ENCODE measurements around the gene C20orf202. TPM values are rescaled to one million over a fixed set of nuclear protein-coding genes. Genes with fewer than 3 reads are reported as not detected.
A peak's percentile ranks its signal among the peaks of the same experiment; 100 is the strongest.

Gene C20orf202
- total and polyA plus RNA-seq, 9 of the 15 experiments (the other 6 are each of a cell fraction or from before 2014, with no cell fraction given) = 0.03 to 0.24 (median 0.15) TPM; not detected in 4

DNA sequence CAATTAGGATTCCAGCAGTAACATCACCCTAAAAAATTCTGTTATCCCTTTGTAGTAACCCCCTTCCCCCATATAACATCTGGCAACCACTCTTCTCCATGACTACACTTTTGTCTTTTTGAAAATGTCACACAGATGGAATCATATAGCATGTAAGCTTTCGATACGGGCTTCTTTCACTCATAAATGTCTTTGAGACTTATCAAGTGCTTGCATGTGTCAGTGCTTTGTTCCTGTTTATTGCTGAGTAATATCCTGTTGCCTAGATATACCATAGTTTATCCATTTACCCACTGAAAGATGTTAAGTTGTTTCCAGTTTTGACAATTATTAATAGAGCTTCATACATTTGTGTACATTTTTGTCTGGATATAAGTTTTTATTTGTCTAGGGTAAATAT, 52.4 kb downstream of the C20orf202 start (continued):
- TF ChIP-seq, protein P1, sequence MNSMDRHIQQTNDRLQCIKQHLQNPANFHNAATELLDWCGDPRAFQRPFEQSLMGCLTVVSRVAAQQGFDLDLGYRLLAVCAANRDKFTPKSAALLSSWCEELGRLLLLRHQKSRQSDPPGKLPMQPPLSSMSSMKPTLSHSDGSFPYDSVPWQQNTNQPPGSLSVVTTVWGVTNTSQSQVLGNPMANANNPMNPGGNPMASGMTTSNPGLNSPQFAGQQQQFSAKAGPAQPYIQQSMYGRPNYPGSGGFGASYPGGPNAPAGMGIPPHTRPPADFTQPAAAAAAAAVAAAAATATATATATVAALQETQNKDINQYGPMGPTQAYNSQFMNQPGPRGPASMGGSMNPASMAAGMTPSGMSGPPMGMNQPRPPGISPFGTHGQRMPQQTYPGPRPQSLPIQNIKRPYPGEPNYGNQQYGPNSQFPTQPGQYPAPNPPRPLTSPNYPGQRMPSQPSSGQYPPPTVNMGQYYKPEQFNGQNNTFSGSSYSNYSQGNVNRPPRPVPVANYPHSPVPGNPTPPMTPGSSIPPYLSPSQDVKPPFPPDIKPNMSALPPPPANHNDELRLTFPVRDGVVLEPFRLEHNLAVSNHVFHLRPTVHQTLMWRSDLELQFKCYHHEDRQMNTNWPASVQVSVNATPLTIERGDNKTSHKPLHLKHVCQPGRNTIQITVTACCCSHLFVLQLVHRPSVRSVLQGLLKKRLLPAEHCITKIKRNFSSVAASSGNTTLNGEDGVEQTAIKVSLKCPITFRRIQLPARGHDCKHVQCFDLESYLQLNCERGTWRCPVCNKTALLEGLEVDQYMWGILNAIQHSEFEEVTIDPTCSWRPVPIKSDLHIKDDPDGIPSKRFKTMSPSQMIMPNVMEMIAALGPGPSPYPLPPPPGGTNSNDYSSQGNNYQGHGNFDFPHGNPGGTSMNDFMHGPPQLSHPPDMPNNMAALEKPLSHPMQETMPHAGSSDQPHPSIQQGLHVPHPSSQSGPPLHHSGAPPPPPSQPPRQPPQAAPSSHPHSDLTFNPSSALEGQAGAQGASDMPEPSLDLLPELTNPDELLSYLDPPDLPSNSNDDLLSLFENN (IDR thresholded peaks at IDR 0.05; ENCODE audit: low read depth in 2 of 2, low read length in 2 of 2) = no peak
- no peak for TF ChIP-seq ZNF780A (CRISPR knock-in tag; IDR thresholded peaks at IDR 0.05)
- TF ChIP-seq, protein P2, sequence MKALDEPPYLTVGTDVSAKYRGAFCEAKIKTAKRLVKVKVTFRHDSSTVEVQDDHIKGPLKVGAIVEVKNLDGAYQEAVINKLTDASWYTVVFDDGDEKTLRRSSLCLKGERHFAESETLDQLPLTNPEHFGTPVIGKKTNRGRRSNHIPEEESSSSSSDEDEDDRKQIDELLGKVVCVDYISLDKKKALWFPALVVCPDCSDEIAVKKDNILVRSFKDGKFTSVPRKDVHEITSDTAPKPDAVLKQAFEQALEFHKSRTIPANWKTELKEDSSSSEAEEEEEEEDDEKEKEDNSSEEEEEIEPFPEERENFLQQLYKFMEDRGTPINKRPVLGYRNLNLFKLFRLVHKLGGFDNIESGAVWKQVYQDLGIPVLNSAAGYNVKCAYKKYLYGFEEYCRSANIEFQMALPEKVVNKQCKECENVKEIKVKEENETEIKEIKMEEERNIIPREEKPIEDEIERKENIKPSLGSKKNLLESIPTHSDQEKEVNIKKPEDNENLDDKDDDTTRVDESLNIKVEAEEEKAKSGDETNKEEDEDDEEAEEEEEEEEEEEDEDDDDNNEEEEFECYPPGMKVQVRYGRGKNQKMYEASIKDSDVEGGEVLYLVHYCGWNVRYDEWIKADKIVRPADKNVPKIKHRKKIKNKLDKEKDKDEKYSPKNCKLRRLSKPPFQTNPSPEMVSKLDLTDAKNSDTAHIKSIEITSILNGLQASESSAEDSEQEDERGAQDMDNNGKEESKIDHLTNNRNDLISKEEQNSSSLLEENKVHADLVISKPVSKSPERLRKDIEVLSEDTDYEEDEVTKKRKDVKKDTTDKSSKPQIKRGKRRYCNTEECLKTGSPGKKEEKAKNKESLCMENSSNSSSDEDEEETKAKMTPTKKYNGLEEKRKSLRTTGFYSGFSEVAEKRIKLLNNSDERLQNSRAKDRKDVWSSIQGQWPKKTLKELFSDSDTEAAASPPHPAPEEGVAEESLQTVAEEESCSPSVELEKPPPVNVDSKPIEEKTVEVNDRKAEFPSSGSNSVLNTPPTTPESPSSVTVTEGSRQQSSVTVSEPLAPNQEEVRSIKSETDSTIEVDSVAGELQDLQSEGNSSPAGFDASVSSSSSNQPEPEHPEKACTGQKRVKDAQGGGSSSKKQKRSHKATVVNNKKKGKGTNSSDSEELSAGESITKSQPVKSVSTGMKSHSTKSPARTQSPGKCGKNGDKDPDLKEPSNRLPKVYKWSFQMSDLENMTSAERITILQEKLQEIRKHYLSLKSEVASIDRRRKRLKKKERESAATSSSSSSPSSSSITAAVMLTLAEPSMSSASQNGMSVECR (CRISPR knock-in tag; IDR thresholded peaks at IDR 0.05) = no peak
- no peak for TF ChIP-seq SMAD4 (CRISPR knock-in tag; conservative IDR thresholded peaks at IDR 0.05)
- TF ChIP-seq FOSL1 (tag; conservative IDR thresholded peaks at IDR 0.05) = peak; percentile 79
- no peak for TF ChIP-seq ZNF133 (CRISPR knock-in tag; IDR thresholded peaks at IDR 0.05)
- TF ChIP-seq ZFPM2 (CRISPR knock-in tag; IDR thresholded peaks at IDR 0.05) = no peak
- TF ChIP-seq, protein P3, sequence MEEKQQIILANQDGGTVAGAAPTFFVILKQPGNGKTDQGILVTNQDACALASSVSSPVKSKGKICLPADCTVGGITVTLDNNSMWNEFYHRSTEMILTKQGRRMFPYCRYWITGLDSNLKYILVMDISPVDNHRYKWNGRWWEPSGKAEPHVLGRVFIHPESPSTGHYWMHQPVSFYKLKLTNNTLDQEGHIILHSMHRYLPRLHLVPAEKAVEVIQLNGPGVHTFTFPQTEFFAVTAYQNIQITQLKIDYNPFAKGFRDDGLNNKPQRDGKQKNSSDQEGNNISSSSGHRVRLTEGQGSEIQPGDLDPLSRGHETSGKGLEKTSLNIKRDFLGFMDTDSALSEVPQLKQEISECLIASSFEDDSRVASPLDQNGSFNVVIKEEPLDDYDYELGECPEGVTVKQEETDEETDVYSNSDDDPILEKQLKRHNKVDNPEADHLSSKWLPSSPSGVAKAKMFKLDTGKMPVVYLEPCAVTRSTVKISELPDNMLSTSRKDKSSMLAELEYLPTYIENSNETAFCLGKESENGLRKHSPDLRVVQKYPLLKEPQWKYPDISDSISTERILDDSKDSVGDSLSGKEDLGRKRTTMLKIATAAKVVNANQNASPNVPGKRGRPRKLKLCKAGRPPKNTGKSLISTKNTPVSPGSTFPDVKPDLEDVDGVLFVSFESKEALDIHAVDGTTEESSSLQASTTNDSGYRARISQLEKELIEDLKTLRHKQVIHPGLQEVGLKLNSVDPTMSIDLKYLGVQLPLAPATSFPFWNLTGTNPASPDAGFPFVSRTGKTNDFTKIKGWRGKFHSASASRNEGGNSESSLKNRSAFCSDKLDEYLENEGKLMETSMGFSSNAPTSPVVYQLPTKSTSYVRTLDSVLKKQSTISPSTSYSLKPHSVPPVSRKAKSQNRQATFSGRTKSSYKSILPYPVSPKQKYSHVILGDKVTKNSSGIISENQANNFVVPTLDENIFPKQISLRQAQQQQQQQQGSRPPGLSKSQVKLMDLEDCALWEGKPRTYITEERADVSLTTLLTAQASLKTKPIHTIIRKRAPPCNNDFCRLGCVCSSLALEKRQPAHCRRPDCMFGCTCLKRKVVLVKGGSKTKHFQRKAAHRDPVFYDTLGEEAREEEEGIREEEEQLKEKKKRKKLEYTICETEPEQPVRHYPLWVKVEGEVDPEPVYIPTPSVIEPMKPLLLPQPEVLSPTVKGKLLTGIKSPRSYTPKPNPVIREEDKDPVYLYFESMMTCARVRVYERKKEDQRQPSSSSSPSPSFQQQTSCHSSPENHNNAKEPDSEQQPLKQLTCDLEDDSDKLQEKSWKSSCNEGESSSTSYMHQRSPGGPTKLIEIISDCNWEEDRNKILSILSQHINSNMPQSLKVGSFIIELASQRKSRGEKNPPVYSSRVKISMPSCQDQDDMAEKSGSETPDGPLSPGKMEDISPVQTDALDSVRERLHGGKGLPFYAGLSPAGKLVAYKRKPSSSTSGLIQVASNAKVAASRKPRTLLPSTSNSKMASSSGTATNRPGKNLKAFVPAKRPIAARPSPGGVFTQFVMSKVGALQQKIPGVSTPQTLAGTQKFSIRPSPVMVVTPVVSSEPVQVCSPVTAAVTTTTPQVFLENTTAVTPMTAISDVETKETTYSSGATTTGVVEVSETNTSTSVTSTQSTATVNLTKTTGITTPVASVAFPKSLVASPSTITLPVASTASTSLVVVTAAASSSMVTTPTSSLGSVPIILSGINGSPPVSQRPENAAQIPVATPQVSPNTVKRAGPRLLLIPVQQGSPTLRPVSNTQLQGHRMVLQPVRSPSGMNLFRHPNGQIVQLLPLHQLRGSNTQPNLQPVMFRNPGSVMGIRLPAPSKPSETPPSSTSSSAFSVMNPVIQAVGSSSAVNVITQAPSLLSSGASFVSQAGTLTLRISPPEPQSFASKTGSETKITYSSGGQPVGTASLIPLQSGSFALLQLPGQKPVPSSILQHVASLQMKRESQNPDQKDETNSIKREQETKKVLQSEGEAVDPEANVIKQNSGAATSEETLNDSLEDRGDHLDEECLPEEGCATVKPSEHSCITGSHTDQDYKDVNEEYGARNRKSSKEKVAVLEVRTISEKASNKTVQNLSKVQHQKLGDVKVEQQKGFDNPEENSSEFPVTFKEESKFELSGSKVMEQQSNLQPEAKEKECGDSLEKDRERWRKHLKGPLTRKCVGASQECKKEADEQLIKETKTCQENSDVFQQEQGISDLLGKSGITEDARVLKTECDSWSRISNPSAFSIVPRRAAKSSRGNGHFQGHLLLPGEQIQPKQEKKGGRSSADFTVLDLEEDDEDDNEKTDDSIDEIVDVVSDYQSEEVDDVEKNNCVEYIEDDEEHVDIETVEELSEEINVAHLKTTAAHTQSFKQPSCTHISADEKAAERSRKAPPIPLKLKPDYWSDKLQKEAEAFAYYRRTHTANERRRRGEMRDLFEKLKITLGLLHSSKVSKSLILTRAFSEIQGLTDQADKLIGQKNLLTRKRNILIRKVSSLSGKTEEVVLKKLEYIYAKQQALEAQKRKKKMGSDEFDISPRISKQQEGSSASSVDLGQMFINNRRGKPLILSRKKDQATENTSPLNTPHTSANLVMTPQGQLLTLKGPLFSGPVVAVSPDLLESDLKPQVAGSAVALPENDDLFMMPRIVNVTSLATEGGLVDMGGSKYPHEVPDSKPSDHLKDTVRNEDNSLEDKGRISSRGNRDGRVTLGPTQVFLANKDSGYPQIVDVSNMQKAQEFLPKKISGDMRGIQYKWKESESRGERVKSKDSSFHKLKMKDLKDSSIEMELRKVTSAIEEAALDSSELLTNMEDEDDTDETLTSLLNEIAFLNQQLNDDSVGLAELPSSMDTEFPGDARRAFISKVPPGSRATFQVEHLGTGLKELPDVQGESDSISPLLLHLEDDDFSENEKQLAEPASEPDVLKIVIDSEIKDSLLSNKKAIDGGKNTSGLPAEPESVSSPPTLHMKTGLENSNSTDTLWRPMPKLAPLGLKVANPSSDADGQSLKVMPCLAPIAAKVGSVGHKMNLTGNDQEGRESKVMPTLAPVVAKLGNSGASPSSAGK (IDR thresholded peaks at IDR 0.05) = no peak
- TF ChIP-seq FUS (optimal IDR thresholded peaks at IDR 0.05; ENCODE audit: low read depth, low read length) = no peak
